Cardiac fibroblast (primary cell): ENCODE results near the gene ANAPC7.

ENCODE experiments used
- DNase-seq, 2 donors: peaks; one replicate each; pipeline versions ENCODE4 v3.0.0 to v3.0.0-alpha.2; 2010; ENCODE audit warnings: low read depth in 2 of 2
- H3K4me3 ChIP-seq, 2 donors: replicated peaks in 1 of 2; 1 replicate in 1 of 2; 2 replicates in 1 of 2; pipeline ENCODE4 v1.5.1; 2011; ENCODE audit warnings: low read depth in 2 of 2, low read length in 2 of 2, mild to moderate bottlenecking in 2 of 2, moderate library complexity in 1 of 2
- TF ChIP-seq, protein P1 (sequence below): IDR thresholded peaks from one replicate; pipeline ENCODE4 v1.5.1; 2011; ENCODE audit warnings: low read depth, mild to moderate bottlenecking, low read length, inconsistent platforms

The ANAPC7 gene

GRCh38 chr12:110339184-110339952, 64.1 kb downstream of the ANAPC7 start:
- TF ChIP-seq, protein P1, sequence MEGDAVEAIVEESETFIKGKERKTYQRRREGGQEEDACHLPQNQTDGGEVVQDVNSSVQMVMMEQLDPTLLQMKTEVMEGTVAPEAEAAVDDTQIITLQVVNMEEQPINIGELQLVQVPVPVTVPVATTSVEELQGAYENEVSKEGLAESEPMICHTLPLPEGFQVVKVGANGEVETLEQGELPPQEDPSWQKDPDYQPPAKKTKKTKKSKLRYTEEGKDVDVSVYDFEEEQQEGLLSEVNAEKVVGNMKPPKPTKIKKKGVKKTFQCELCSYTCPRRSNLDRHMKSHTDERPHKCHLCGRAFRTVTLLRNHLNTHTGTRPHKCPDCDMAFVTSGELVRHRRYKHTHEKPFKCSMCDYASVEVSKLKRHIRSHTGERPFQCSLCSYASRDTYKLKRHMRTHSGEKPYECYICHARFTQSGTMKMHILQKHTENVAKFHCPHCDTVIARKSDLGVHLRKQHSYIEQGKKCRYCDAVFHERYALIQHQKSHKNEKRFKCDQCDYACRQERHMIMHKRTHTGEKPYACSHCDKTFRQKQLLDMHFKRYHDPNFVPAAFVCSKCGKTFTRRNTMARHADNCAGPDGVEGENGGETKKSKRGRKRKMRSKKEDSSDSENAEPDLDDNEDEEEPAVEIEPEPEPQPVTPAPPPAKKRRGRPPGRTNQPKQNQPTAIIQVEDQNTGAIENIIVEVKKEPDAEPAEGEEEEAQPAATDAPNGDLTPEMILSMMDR = no peak
- H3K4me3 ChIP-seq = no peak overlapping the region
- no peak for DNase-seq

DNA sequence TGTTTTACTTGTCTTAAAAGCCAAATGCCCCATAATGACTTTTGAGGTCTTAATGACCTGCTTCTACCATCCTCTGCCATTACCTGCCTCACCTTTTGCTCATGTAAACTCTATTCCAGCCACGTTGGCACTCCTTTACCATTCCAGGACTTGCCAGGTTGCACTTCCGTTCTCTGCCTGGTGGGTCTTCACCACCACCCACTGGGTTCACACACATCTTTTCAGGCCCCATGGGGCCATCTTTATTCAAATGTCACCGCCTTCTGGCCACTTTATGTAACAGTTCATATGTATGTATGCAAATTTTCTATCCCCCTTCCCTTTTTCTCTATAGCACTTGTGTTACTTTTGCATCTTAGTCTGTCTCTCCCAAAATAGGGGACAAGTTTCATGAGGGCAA, 64.8 kb downstream of the ANAPC7 start:
- peak in 1 of 2 donors; percentile 26 for DNase-seq
- TF ChIP-seq, protein P1 = no peak
- no peak overlapping the region for H3K4me3 ChIP-seq

GRCh38 chr12:110337912-110338710, 65.4 kb downstream of the ANAPC7 start:
- H3K4me3 ChIP-seq = no peak overlapping the region
- TF ChIP-seq, protein P1 = no peak
- no peak for DNase-seq

GRCh38 chr12:110335481-110336045, 67.9 kb downstream of the ANAPC7 start:
- DNase-seq = no peak
- no peak overlapping the region for H3K4me3 ChIP-seq
- TF ChIP-seq, protein P1 = no peak

- TF ChIP-seq, protein P1 = no peak
- H3K4me3 ChIP-seq = no peak overlapping the region
- no peak for DNase-seq
Measured at GRCh38 chr12:110333201-110333600, 70.3 kb downstream of the ANAPC7 start.

DNA sequence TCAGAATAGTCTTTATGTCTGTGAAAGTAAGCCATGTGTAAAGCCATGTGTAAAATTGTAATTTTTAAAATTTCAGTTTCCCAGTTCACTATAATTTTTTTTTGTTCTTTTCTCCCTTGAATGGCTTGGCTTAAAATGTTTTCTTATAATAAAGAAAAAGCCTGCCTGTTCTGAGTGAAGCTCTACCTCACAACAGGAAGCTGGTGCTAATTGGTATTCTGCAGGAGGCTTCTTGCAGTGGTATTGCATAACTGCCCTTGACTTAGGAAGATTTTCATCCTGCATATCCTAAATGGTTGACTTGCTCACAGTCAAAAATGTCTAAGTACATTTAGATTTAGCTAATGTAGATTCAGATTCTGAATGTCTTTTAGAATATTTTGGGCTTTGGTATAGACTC, 73.0 kb downstream of the ANAPC7 start:
- TF ChIP-seq, protein P1 = no peak
- DNase-seq = peak; percentile 51 to 70
- no peak overlapping the region for H3K4me3 ChIP-seq
